Adrenal gland (tissue), 12 donors: Measurements from ENCODE around the gene CPA5. TPM values are rescaled to one million over a fixed set of nuclear protein-coding genes. Genes with fewer than 3 reads are reported as not detected.

ENCODE experiments used
- DNase-seq, 7 donors: peaks; one replicate each; pipeline ENCODE4 v3.0.0-alpha.2; 2019 to 2020
- H3K27ac ChIP-seq, 5 donors: fragments of 200-600 bp; sonication (generic) in 4 of 5; 1 replicate in 3 of 5; 2 replicates in 2 of 5; pipeline versions ENCODE4 v1.5.1 to v1.8.0; 2016 to 2020; ENCODE audit warnings: mild to moderate bottlenecking in 1 of 5
- H3K27me3 ChIP-seq: fragments of 200-600 bp; 2 replicates; pipeline ENCODE4 v1.8.0; 2021
- H3K36me3 ChIP-seq, 2 donors: fragments of 200-600 bp; replicated peaks in 1 of 2; 1 replicate in 1 of 2; 2 replicates in 1 of 2; pipeline versions ENCODE4 v1.5.1 to v1.8.0; 2018 to 2022
- H3K4me1 ChIP-seq, 2 donors: fragments of 200-600 bp; replicated peaks in 1 of 2; 1 replicate in 1 of 2; 2 replicates in 1 of 2; pipeline versions ENCODE4 v1.5.1 to v1.8.0; 2018 to 2021
- H3K4me3 ChIP-seq, 4 donors: fragments of 200-600 bp; sonication (generic) in 3 of 4; one replicate each; pipeline ENCODE4 v1.5.1; 2016 to 2018
- H3K9me3 ChIP-seq, 3 donors: fragments of 200-600 bp; sonication (generic) in 1 of 3; replicated peaks in 1 of 3; 1 replicate in 2 of 3; 2 replicates in 1 of 3; pipeline versions ENCODE4 v1.5.1 to v1.8.0; 2016 to 2021
- POLR2A ChIP-seq, 2 donors: fragments of 450-650 bp; IDR thresholded peaks; one replicate each; pipeline ENCODE4 v1.6.1; 2017; ENCODE audit warnings: antibody characterized with exemption in 2 of 2, mild to moderate bottlenecking in 2 of 2, moderate library complexity in 1 of 2
- WGBS, 4 donors: extraction: QIAGEN DNeasy Blood & Tissue Kit in 2 of 4; methylation state at CpG; one replicate each; pipeline versions ENCODE4 v1.1.5 to v1.1.7; 2013 to 2017; 5-methylcytosine and 5-hydroxymethylcytosine counted together
- intact Hi-C, 2 donors: fragments of 100-400 bp; cut with DNase I; formaldehyde crosslinking; loops; one replicate each; pipeline versions ENCODE4 v1.14.1 to v1.15.0; 2022 to 2023
- polyA plus RNA-seq, 3 donors: library from polyadenylated mRNA; stranded (reverse); fragments of 200-250 nt in 2 of 3; fragments of 350-450 nt in 1 of 3; fragmentation: Illumina TruSeq in 1 of 3; extraction: RNeasy Lipid Tissue Mini Kit (QIAGEN cat#74804) in 1 of 3; gene quantifications; one replicate each; pipeline ENCODE4 v1.2.3, GENCODE V29; 2013 to 2014
- total RNA-seq, 9 donors: library from RNA; depleted of rRNA in 4 of 9; stranded (reverse); fragments of >200 nt in 4 of 9; fragments of 120-200 nt in 1 of 9; fragmentation: NEBNext Ultra II Directional in 1 of 9; extraction: Animal tissue kit (Norgen Biotek cat#: 25700) in 1 of 9; gene quantifications; one replicate each; pipeline versions ENCODE4 v1.1.0 to v1.2.4, GENCODE V29; 2013 to 2023
- TF ChIP-seq, protein P1 (sequence below), 6 experiments: fragments of 450-650 bp in 4 of 6; fragments of 200-600 bp in 2 of 6; sonication (generic) in 1 of 6; IDR thresholded peaks; 1 replicate in 5 of 6; 2 replicates in 1 of 6; pipeline versions ENCODE4 v1.5.1 to v1.8.0; 2016 to 2021; ENCODE audit warnings: antibody characterized with exemption in 6 of 6, mild to moderate bottlenecking in 2 of 6, moderate library complexity in 1 of 6
- donor health status: healthy with polysubstance abuse.
- donor health status: Bipolar disorder and iron deficiency.
- donor health status: DM: yes; HTN: yes; CAD: no.
- donor health status: DM: no; HTN: no; CAD: no.
- donor health status: DM: no; HTN: no; CAD: no.
- donor health status: DM: yes; HTN: yes; CAD: no.

The CPA5 gene
- total and polyA plus RNA-seq, 12 donors = 0.24 to 0.65 (median 0.29) TPM; not detected in 8

DNA sequence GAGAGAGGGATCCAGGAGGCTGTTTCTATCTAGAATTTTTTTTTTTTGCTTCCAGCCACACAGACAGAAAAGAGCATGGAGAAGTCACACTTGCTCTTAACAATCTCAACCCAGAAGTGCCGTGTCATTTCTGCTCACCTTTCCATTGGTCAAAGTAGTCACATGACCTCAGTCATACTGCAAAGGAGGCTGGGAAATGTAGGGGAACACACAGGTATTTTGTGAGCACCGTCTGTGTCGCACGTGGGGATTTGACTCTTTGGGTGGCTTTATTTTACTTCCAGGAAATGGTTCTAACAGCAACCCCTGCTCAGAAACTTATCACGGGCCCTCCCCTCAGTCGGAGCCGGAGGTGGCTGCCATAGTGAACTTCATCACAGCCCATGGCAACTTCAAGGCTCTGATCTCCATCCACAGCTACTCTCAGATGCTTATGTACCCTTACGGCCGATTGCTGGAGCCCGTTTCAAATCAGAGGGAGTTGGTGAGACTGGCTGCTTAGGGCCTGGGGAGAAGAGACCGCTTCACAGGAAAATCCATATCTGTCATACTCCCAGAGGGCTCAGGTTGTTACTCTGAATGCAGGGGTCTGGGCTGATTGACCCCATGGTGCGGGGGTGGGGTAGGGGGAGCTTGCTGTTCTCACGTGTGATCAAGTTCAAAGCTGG lies 22.6 kb downstream of the CPA5 start:
- 93 to 96% (median 95%) methylated on average over 12 to 13 of the region's 13 CpGs for WGBS, 4 donors
- no peak for DNase-seq
- H3K27ac ChIP-seq = peak overlapping the region in 1 of 5 donors; percentile 95
- intact Hi-C loops = no loop called here
- no peak overlapping the region for H3K4me3 ChIP-seq
- no peaks in the 10 kb centered on the region for H3K9me3 ChIP-seq
- H3K4me1 ChIP-seq = peaks cover 10 to 57% of the 10 kb centered on the region in 2 donors
- no peaks in the 10 kb centered on the region for H3K36me3 ChIP-seq
- no peak for TF ChIP-seq POLR2A (IDR thresholded peaks at IDR 0.05)
- TF ChIP-seq, protein P1, sequence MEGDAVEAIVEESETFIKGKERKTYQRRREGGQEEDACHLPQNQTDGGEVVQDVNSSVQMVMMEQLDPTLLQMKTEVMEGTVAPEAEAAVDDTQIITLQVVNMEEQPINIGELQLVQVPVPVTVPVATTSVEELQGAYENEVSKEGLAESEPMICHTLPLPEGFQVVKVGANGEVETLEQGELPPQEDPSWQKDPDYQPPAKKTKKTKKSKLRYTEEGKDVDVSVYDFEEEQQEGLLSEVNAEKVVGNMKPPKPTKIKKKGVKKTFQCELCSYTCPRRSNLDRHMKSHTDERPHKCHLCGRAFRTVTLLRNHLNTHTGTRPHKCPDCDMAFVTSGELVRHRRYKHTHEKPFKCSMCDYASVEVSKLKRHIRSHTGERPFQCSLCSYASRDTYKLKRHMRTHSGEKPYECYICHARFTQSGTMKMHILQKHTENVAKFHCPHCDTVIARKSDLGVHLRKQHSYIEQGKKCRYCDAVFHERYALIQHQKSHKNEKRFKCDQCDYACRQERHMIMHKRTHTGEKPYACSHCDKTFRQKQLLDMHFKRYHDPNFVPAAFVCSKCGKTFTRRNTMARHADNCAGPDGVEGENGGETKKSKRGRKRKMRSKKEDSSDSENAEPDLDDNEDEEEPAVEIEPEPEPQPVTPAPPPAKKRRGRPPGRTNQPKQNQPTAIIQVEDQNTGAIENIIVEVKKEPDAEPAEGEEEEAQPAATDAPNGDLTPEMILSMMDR (IDR thresholded peaks at IDR 0.05) = no peak
- no peaks in the 10 kb centered on the region for H3K27me3 ChIP-seq

DNA sequence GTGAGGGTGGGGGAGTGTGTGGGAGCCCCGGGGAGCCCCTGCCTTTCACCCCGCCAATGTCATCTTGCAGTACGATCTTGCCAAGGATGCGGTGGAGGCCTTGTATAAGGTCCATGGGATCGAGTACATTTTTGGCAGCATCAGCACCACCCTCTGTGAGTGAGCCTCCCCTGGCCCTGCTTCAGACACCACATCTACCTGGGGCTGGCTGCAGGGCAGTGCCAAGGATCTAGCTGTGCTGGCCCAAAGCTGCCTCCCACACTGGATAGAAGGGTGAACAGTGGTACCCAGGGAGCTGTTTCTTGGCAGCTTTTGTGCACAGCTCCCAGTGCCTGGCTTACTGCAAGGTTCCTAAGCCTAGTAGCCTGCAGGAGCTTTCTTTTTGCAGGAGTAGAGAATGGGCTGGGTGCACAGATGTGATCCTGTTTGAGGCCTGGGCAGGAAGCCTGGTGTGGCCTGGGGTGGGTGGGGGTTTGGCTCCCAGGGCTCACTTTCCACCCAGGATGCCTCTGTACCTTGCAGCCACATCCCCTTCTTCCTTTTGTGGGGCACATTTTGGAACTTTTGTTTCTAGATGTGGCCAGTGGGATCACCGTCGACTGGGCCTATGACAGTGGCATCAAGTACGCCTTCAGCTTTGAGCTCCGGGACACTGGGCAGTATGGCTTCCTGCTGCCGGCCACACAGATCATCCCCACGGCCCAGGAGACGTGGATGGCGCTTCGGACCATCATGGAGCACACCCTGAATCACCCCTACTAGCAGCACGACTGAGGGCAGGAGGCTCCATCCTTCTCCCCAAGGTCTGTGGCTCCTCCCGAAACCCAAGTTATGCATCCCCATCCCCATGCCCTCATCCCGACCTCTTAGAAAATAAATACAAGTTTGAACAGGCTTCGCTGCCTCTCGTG lies 23.5 kb downstream of the CPA5 start:
- TF ChIP-seq, protein P1 (IDR thresholded peaks at IDR 0.05) = no peak
- TF ChIP-seq POLR2A (IDR thresholded peaks at IDR 0.05) = no peak
- Histone ChIP-seq H3K27ac (peak overlapping the region in 3 of 5 donors; percentile 56 to 95 (median 87)), H3K9me3 (no peaks in the 10 kb centered on the region), H3K27me3 (no peaks in the 10 kb centered on the region), H3K36me3 (no peaks in the 10 kb centered on the region), H3K4me3 (no peak overlapping the region), H3K4me1 (peaks cover 13 to 64% of the 10 kb centered on the region in 2 donors)
- WGBS, 4 donors = 91 to 95% (median 92%) methylated on average over 10 to 19 of the region's 19 CpGs
- intact Hi-C loops = no loop called here
- peak in 1 of 7 donors; percentile 15 for DNase-seq

DNA sequence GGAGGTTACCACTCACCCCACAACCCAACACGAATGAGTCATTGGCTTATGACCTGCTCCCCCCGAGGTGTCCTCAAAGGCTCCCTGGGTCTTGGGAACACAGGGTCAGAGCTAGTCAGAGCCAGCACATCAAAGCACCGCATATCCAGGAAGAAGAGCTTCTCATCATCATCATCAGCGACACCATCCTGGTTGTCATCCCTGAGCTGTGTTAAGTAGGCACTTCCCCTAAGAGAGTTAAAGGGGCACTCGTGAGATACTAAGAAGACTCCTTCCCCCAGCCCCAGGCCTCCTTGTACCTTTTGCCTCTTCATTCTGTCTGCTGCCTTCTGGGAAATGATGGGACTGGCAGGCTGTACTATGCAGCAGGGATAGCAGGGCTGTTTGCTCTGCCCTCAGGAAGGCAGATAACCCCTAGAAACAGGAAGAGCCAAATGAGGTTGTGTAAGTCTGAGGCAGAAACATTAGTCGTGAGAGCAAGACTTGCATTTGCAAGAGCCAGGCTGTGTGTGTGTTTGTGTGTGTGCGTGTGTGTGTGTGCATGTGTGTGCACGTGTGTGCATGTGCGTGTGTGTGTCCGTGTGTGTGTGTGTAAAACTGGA lies 24.6 kb downstream of the CPA5 start:
- DNase-seq = peak in 6 of 7 donors; percentile 71 to 92 (median 84)
- Histone ChIP-seq H3K36me3 (no peaks in the 10 kb centered on the region), H3K27me3 (no peaks in the 10 kb centered on the region), H3K4me1 (peaks cover 19 to 67% of the 10 kb centered on the region in 2 donors), H3K4me3 (no peak overlapping the region), H3K27ac (peak overlapping the region; percentile 3 to 95 (median 56)), H3K9me3 (no peaks in the 10 kb centered on the region)
- TF ChIP-seq POLR2A (IDR thresholded peaks at IDR 0.05) = no peak
- TF ChIP-seq, protein P1 (IDR thresholded peaks at IDR 0.05) = no peak
- WGBS, 4 donors = 14 to 27% (median 26%) methylated on average over 9 to 10 of the region's 10 CpGs
- intact Hi-C loops = no loop called here
